A204.1 (cell line): ENCODE measurements around the gene EPDR1.

ENCODE experiments used
- FAIRE-seq: peaks from 2 replicates; lab custom pipeline; 2012; peaks lifted over from hg19 to GRCh38; lab: Jason Lieb, UNC

Gene EPDR1

DNA sequence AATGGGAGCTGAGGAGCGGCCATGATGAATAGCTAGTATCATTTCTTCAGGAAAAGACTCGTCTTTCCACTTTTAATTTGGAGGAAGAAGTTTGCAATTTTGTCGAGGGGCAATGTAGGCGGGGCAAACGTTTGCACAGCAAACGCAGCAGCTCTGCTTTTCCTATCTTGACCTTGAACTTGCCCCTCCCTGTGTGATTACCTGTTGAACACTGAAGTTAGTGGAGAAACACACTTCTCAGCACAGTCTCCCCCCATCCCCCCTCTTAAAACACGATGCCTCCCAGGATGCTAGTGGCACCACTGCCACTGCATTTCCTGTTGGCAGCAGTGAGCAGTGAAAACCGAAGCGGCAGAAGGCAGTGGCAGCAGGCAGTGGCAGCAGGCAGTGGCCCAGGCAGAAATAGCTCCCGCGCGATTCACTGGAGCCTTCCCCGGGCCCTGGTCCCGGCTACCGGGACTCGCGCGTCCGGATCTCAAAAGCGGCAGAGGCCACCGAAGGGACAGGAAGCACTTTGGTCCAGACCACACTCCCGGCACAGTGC, at the start of gene EPDR1:
Gene EPDR1 (plus strand): TSS at position 336 of the 544 bp plus-strand sequence. CDS start 300 bp downstream, outside the sequence.
- FAIRE-seq, result no peak

DNA sequence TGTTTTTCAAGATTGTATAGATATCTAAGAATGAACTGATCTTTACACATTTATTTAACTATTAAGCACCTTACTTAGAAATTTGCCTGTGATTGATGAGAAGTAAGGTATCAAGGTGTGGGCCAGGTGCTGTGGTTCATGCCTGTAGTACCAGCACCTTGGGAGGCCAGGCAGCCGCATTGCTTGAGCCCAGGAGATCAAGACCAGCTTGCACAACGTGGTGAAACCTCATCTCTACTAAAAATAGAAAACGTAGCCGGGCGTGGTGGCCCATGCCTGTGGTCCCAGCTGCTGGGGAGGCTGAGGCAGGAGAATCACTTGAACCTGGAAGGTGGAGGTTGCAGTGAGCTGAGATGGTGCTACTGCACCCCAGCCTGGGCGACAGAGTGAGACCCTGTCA, 38.4 kb upstream of the EPDR1 start:
- FAIRE-seq, result no peak

DNA sequence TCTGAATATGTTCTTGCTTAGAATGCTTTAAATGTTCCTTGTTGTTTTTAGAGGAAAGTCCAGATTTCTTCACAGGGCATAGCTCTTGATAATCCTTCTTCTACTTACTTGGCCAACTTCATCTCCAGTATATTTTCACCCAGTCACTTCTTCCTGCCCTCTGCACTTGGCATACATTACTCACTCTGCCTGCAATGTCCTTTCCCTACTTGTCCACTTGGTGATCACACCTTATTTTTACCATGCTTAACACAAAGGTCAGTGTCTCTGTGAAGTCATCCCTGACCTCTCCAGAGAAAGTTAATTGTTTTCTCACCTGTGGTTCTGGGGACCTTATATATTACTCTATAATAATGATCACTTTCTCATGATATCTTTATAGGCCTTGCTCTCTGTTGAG, 27.1 kb upstream of the EPDR1 start:
- no peak for FAIRE-seq

DNA sequence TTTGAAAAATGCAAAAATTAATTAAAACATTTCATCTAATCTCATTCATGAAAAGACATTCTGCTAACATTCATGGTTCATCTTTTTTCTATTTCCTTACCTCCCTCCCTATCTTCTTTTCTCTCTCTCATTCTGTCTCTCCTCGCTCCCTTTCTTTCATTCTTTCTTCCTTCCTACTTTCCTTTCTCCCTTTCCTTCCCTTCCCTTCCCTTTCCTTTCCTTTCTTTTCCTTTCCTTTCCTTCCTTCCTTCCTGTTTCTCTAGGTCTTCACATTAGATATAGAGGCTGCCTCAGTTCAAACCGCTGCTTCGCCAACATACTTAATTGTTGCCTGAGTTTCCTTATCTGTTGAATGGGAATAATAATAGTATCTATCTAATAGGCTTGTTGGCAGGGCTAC, 25.8 kb upstream of the EPDR1 start:
- no peak for FAIRE-seq

DNA sequence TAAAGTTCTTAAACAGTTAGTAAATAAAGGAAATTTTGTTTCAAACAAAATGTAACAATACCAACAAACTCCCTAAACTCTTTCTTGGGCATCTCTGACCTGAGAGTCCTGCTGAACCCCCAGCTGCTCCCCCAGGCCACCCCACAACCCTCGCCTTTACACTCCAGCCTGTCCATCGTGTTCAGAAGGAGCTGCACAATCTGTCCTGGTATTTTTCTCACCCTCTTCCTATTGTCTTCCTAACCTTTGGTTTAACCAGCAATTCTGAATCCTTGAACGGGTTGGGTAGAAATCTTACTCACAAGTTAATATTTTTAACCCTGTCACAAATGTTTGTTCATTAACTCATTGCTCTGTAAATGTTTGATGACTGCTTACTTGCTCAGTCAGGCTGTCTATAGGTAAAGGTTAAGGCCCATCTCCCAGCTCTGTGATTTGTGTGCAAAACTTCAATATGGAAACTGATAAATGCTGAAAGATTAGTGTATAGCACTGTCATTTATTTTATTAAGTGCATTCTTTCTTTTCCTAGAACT, 20.7 kb upstream of the EPDR1 start:
- FAIRE-seq, result no peak

DNA sequence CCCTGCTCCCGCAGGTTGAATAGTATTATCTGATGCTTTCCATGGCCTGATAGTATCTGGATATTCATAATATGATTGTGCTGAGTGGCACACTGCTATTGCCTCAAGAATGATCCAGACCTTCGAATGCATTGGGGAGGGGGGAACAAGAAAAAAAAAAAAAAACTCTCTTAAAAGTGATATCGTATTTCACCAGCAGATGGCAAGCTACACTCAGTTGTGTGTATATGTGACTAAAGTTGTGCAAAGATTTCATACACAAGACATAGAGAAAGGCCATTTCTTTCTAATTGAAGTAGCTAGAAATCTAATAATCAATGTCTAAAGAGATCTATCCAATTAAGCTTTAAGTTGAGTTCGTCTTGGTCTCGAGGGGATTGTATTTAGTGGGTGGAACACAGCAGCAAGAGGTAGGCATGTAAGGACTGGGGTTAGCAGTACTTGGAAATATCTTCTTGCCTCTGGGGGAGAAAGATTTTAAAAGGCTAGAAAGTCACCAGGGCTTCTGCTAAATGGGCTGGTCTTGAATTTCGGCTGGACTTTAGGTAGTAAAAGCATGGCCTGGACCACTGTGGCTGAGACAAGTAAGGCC, 19.1 kb upstream of the EPDR1 start:
- FAIRE-seq, result peak; percentile 89

DNA sequence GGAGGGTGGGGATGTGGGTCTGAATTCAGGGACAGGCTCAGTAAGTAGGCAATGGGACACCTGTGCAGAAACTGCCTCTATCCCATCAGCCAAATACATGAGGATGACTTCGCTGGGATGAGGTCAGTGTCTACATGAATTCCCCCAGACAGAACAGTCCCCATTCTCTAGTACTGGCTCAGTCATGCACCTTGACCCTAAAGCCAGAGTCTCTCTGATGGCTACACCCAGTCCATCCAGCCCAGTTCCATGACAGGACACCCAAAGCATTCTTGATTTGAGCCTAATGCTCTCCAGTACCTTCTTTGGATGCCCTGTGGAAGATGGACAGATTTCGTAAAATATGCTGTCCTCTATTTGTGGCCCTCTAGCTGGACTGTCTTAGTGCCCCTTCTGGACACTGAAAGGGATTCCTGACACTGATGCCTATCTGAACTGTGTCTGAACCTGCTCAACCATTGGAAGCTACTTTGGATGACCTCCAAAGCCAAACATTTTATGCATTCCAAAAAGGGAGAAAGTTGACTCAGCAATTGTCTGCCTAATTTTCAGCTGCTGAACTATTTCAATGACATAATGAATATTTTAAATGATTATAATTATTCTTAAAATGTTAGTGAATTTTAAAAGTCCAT, 18.4 kb upstream of the EPDR1 start:
- FAIRE-seq, result no peak

DNA sequence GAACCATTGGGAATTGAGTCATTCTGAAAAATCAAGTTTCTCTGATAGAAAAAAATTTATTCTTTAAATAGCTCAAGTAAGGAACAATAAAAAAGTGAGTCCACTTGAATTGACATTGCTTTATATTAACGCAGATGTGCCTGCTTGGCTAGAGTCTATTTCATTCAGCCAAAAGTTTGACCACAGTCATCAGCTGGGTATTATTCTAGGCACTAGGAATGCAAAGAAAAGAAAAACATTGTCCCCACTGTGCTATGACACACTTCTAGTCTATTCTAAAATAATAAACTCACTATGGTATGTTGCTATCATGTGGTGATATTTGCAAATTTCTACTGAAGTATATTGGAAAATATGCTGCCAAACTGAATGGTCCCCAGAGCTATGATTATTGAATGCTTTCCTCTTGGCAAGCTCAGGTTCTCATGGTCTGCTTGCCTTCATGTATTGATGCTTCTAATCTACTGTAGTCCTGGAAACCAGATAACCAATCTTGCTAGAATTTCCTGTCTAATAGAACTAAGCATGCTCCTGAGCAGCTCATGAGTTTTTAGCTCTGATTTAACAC, 12.1 kb upstream of the EPDR1 start:
- FAIRE-seq, result no peak

DNA sequence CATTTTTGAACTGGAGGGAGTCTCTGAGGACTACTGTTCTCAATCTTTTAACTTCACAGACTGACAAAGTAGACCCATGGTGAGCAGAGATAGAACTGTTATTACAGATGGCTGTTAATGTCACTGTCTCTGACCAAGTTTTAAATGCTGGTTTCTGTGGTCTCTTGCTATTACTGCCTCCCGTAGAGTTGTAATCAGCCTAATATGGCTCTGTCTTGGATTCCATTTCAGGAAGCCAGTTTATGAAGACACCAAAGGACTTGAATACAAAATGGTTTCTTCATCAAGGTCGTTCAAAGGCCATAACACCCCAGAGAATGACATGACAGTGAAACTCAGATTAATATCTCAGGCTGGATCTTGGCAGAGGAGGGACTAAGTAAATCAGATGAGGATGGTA, 7.7 kb upstream of the EPDR1 start:
- FAIRE-seq, result no peak

DNA sequence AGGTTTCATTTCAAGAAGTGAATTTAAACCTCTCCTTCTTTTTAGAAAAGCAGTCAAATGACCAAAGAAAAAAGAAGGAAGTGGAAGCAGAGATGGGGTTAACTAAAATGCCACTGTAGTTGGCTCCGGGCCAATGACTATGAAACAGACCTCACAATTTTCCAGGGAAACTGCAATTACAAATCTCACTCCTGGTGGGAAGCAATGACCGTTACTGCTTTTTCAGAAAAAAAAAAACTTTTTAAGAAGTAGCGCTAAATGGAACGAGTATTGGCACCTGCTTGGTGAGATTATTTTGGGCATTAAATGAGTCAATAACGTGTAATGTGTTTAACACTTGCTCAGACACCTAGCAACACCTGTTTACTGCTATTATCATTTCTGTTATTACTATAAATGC, 5.0 kb upstream of the EPDR1 start:
- FAIRE-seq, result no peak

DNA sequence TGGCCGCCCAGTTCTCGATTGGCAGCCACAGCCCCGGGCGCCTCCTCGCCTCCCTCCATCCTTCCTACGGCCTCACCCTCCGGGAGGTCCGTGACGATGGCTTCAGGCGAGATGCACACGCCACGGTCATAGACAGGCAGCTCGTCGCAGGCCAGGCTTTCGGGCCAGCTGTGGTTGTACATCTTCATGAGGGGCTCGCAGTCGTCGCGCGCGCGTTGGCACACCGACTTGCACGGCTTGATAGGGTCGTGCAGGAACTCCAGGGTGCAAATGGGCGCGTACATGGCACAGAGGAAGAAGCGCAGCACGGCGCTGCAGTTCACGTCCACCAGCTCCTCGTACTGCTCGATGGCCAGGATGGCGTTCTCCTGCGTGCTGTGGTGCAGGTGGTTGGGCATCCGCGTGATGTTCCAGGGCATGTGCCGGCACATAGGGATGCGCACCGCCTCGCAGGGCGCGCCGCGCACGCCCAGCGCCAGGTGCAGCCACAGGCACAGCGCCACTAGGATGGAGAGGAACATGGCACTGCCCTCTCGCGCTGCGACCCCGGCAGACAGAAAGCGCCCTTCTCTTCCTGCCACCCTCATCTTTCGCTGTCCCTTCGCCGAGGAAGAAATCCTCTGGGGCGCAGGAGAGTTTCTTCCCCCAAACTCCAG, 4.3 kb upstream of the EPDR1 start:
- FAIRE-seq, result no peak

DNA sequence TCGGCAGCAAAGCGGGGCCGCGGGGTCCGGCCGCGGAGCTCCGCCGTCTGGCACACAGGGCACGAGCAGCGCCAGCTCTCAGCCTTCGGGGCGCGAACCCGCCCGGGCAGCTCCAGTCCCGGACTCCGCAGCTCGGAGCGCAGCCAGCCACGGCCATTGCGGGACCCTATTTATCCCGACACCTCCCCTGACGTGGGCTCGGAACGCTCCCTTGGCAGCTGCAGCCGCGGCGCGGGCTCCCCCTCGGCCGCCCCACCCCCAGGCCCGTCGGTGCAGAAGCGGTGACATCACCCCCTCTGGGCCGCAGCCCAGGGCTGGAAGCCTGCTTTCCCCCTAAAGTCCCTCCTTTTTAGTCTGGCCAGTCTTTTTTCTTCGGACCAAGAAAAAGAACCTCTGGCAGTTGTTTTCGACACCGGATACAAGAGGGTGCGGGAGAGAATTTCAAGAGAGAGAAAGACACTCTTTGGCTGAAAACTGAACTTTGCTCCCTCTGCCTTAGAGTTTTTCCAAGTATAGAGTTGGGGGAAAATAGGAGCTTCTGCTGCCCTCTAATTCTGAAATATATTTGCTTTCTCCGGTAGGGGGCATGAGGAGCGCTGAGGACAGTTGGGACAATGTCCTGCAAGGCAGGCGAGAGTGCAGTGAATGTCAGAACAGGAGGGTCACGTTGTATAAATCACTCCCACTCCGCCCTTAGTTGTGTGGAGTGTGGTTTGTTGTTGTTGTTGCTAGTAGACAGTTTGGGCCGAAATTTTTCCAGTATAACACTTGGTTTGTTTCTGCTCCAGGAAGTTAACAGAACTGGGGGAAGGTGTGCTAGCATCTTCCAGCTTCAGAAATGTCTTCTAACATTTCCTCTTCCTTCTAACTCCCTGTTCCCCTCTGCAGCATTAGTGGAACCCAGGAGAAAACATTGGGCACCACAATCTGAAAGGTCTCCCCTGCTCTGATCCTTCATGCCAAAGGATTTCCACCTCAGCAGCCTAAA, 3.5 kb upstream of the EPDR1 start, which contains the start of gene SFRP4:
Gene SFRP4 (minus strand): TSS at position 145 of the 988 bp plus-strand sequence. CDS start 280 bp downstream, outside the sequence.
- no peak for FAIRE-seq

DNA sequence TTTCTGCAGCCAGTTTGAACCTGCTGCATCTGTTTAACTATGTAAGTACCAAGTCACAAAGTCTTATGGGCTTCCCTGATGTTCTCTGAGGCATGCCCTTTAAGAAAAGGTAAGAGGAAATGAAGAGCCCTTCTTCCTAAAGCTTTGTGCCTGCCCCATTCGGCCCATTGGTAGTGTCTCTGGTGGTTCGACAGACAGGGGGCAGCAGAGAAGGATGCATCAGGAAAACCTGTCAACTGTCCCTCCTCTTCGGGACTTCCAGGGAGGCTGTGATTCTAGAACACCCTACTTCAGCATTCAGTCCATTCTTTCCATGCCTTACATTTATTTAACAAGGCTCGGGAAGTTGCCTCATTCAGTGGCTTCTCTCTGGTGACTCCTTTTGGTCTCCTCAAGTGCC, 1.9 kb upstream of the EPDR1 start:
- no peak for FAIRE-seq

DNA sequence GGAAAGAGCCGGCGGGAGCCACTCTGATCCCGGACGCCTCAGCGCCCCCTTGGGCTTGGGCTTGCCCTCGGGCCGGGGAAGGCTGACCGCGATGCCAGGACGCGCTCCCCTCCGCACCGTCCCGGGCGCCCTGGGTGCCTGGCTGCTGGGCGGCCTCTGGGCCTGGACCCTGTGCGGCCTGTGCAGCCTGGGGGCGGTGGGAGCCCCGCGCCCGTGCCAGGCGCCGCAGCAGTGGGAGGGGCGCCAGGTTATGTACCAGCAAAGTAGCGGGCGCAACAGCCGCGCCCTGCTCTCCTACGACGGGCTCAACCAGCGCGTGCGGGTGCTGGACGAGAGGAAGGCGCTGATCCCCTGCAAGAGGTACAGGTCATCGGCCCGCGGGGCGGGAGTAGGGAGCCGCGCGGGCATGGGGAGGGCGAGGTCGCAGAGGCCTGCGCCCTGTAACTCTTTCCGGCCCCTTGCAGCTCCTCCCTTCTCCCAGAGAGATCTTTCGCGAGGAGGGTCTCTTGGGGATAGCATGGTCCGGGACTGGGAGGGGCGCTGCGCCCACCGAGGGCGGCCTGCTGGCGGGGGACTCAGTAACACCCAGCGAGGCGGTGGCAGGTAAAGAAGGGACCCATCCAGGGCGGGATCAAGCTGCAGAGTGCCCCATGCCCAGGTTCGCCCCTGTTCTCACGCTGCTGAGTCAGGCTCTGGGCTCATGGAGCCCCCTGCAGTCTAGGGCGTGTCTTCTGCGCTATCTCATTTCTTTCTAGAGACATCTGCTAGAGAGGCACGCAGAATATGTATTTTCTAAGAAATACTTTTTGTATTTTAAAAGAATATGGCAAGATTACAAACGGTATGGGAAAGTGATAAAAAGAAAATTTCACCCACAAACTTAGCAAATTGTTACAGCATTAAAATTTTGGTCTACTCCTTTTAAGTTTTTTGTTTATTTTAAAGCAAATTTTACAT, 687 bp downstream of the EPDR1 start:
- peak; percentile 47 for FAIRE-seq

DNA sequence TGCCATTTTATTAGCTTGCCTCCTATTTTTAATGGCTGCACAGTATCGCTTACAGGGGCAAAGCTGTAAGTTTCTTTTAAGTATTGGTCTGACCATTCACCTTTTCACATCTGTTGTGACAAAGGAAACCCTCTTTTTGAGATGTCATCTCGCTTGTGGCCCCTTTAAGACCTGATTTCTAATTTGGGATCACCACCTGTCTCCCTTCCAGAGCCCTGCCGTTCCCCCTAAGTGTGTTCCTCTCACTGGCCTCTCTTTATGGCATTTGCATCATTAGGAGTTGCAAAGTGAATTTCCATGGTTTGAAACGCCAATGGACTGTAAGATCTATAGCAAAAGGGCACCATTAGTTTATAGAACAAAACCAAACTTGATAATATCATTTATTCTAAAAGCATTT, 1.4 kb downstream of the EPDR1 start:
- FAIRE-seq, result no peak

DNA sequence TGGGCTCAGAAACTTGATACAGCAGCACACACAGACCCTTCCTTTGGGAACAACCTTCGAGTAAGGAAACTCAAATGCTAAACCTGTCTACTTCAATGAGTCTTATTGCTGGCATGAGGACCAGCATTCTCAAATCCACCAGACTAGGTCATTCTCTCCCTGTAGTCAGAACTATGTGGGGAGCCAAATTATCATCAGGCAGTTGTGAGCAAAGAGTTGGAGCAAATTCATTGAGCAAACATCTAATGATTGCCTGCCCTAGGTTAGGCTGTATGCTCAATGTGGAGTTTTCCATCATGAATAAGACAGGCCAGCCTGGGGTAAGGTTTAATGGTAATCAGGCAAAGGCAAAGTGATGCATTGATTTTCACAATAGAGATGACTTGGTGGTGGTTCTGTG, 3.6 kb downstream of the EPDR1 start:
- no peak for FAIRE-seq

DNA sequence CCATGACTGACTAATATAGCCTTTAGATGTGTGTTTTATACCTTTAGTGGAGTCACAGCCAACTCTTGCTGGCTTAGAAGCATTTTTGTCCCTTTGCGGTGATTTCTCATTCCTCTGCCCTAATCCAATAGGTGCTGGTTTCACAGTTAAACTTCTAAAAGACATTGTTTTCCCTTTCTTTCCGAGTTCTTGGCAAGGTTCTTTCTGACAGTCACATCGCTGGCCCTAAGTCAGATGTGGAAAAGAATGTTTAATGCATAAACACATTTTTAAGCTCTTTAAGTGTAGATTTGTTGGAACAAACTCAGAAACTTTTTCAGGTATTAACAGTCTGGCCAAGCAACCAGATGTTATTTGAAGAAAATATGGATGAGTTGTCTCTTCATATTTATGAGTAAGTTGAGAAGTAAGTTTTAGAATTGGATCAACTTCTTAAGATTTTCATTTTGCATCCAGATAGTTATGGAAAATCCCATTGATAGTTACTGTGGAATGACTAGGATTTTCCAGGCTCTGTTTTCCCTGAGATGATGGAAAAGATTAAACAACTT, 4.1 kb downstream of the EPDR1 start:
- no peak for FAIRE-seq

DNA sequence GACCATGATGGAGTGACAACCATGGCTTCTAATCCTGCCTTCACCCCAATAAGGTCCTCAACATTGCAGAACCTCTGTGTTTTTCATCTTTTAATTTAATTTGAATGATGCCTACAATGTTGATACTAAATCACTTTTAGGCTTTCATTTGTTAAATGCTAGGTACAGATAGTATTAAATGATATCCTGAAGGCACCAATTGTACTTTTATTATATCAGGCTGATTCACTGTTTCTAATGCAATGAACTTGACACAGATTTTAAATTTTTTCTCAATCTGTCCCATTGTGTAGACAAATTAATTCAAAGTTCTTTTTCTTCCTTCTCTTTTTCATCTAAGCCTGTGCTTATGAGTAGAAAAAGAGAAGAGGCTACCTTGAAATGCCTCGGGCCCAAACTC, 5.2 kb downstream of the EPDR1 start:
- no peak for FAIRE-seq

DNA sequence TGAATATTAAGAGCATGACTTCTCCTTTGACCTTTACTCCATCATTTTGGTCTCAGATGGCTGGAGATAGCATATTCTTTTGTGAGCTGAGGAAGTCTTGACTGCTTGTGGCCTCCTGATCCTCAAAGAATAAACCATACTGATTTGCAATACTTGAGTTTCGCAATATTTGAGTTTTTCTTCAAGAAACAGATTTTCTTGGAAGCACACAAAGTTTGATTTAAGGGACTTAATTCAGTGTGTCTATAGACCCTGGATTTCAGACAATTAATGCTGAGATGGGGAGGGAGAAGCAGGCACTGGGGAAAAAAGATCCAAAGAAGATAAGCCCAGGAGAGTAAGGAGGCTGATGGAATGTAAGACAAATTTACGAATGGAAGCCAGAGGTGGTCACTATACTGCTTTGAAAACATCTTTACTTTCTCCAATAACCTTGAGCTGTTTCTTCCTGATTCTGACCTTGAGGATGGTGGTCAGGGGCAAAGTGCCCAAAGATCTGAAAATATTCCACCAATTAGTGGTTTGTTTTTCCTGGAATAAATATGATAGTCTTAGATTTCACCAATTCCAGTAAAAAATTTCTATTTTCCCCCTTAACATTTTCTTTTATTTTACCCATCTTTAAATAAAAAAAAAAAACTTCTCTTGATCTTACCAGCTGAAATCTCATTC, 7.5 kb downstream of the EPDR1 start:
- no peak for FAIRE-seq

DNA sequence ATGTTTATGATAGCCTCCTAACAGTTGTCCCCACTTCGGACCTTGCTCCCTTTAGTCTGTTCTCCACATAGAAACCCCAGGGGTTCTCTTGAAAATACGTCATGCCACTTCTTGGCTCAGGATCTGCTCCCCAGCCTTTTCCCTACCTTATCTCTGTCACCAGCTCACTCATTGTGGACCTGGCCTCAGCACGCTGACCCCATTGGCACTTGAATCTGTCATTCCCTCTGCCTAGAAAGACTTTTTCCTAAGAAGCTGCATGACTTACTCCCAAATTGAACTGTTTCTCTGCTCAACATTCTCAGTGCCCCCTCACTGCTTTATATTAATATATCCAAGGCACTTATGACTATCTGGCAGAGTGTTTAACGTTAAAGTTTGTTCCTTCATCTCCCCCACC, 8.4 kb downstream of the EPDR1 start:
- no peak for FAIRE-seq
